Activated CD8-positive, alpha-beta T cell treated with anti-CD3 and anti-CD28 coated beads, Interleukin-2, amount 10 ng/mL, durations not matched to agents 7 days and 5 days (primary cell): ENCODE data around the gene DIP2C. TPM values are rescaled to one million over a fixed set of nuclear protein-coding genes. Genes with fewer than 3 reads are reported as not detected.
"Not testable (repeated sequence)": the region's sequence is repeated elsewhere in the genome, so short reads cannot be mapped to it uniquely, and the experiment has no call there.

Experiments used
- ATAC-seq: fragments of 150-1000 bp; cut with Tn5 transposase; one replicate; pipeline ENCODE4 v1.10.0; 2021; ENCODE audit warnings: moderate library complexity
- CTCF ChIA-PET: fragments of 350-600 bp; sonication (Branson Sonifier 250); formaldehyde crosslinking; loops from one replicate; lab custom pipeline; 2021; ENCODE audit warnings: antibody characterized with exemption; lab: Charles Lee
- POLR2A ChIA-PET: fragments of 350-600 bp; sonication (Branson Sonifier 250); formaldehyde crosslinking; loops from one replicate; lab custom pipeline; 2021; ENCODE audit warnings: antibody characterized with exemption; lab: Charles Lee
- DNase-seq: peaks from one replicate; pipeline ENCODE4 v3.0.0-alpha.2; 2020
- H3K27ac Mint-ChIP-seq: one replicate; pipeline ENCODE4 v1.8.0; 2021; ENCODE audit warnings: mild to moderate bottlenecking, mixed read lengths
- H3K27me3 Mint-ChIP-seq: one replicate; pipeline ENCODE4 v1.8.0; 2021; ENCODE audit warnings: low read depth, mixed read lengths
- H3K36me3 Mint-ChIP-seq: one replicate; pipeline ENCODE4 v1.8.0; 2021; ENCODE audit warnings: low read depth, mixed read lengths
- H3K4me1 Mint-ChIP-seq: one replicate; pipeline ENCODE4 v1.8.0; 2021; ENCODE audit warnings: low read depth, mixed read lengths
- H3K4me3 Mint-ChIP-seq: one replicate; pipeline ENCODE4 v1.8.0; 2021; ENCODE audit warnings: mild to moderate bottlenecking, mixed read lengths
- H3K9me3 Mint-ChIP-seq: one replicate; pipeline ENCODE4 v1.8.0; 2022; ENCODE audit warnings: mixed read lengths; ENCODE audit not compliant: insufficient read depth
- total RNA-seq, 2 experiments: library from RNA; stranded (reverse); gene quantifications; one replicate each; pipeline ENCODE4 v1.2.3, GENCODE V29; 2021

Gene DIP2C
- total RNA-seq, 2 experiments from 2014 or later = 0.34 to 0.39 TPM

- Mint-ChIP-seq H3K27ac (no peak overlapping the region), H3K4me3 (no peak overlapping the region), H3K9me3 (no peaks in the 10 kb centered on the region), H3K36me3 (no peaks in the 10 kb centered on the region), H3K27me3 (no peaks in the 10 kb centered on the region), H3K4me1 (no peaks in the 10 kb centered on the region)
- POLR2A ChIA-PET = no interaction called here
- CTCF ChIA-PET = interaction anchor here (1.1 kb wide), 1 partner anchor 10 kb away, joined by 3 read pairs; no protein-coding TSS in a partner anchor
- ATAC-seq = no peak
- DNase-seq = no peak
These were observed 416.4 kb downstream of the DIP2C start for GRCh38 chr10:273088-273487.

GRCh38 chr10:271722-272121, 417.7 kb downstream of the DIP2C start:
- ChIA-PET CTCF (no interaction called here), POLR2A (no interaction called here)
- Mint-ChIP-seq H3K27ac (no peak overlapping the region), H3K36me3 (no peaks in the 10 kb centered on the region), H3K9me3 (no peaks in the 10 kb centered on the region), H3K4me3 (no peak overlapping the region), H3K4me1 (no peaks in the 10 kb centered on the region), H3K27me3 (no peaks in the 10 kb centered on the region)
- DNase-seq (no peak), ATAC-seq (no peak)

GRCh38 chr10:271201-271600, 418.3 kb downstream of the DIP2C start:
- no peaks in the 10 kb centered on the region for H3K9me3 Mint-ChIP-seq
- no peaks in the 10 kb centered on the region for H3K36me3 Mint-ChIP-seq
- H3K4me1 Mint-ChIP-seq = no peaks in the 10 kb centered on the region
- POLR2A ChIA-PET = no interaction called here
- CTCF ChIA-PET = no interaction called here
- no peak for ATAC-seq
- DNase-seq = no peak
- H3K4me3 Mint-ChIP-seq = no peak overlapping the region
- H3K27ac Mint-ChIP-seq = no peak overlapping the region
- no peaks in the 10 kb centered on the region for H3K27me3 Mint-ChIP-seq

- ChIA-PET CTCF (no interaction called here), POLR2A (no interaction called here)
- no peak for ATAC-seq
These were observed 419.9 kb downstream of the DIP2C start for GRCh38 chr10:269440-270074.

GRCh38 chr10:267705-268104, 421.8 kb downstream of the DIP2C start:
- ChIA-PET POLR2A (no interaction called here), CTCF (no interaction called here)
- H3K4me1 Mint-ChIP-seq = peaks cover 3% of the 10 kb centered on the region
- H3K27me3 Mint-ChIP-seq = no peaks in the 10 kb centered on the region
- H3K9me3 Mint-ChIP-seq = no peaks in the 10 kb centered on the region
- H3K36me3 Mint-ChIP-seq = no peaks in the 10 kb centered on the region
- ATAC-seq (no peak), DNase-seq (no peak)
- H3K27ac Mint-ChIP-seq = no peak overlapping the region
- no peak overlapping the region for H3K4me3 Mint-ChIP-seq

More at GRCh38 chr10:269440-270074, 419.9 kb downstream of the DIP2C start:
- Mint-ChIP-seq H3K36me3 (no peaks in the 10 kb centered on the region), H3K27me3 (no peaks in the 10 kb centered on the region), H3K9me3 (no peaks in the 10 kb centered on the region), H3K4me3 (no peak overlapping the region), H3K27ac (no peak overlapping the region), H3K4me1 (peaks cover 3% of the 10 kb centered on the region)
- DNase-seq = no peak

GRCh38 chr10:266974-267425, 422.5 kb downstream of the DIP2C start:
- no peak for ATAC-seq
- CTCF ChIA-PET = no interaction called here

GRCh38 chr10:265816-266588, 423.5 kb downstream of the DIP2C start:
- H3K4me3 Mint-ChIP-seq, H3K36me3 Mint-ChIP-seq, DNase-seq, H3K4me1 Mint-ChIP-seq, H3K27me3 Mint-ChIP-seq, H3K9me3 Mint-ChIP-seq, CTCF ChIA-PET, POLR2A ChIA-PET, H3K27ac Mint-ChIP-seq, ATAC-seq: not testable (repeated sequence)

More at GRCh38 chr10:266974-267425, 422.5 kb downstream of the DIP2C start:
- no peaks in the 10 kb centered on the region for H3K27me3 Mint-ChIP-seq
- no peak for DNase-seq
- no peaks in the 10 kb centered on the region for H3K36me3 Mint-ChIP-seq
- H3K9me3 Mint-ChIP-seq = no peaks in the 10 kb centered on the region
- no peak overlapping the region for H3K4me3 Mint-ChIP-seq
- POLR2A ChIA-PET = no interaction called here
- no peak overlapping the region for H3K27ac Mint-ChIP-seq
- peaks cover 3% of the 10 kb centered on the region for H3K4me1 Mint-ChIP-seq

GRCh38 chr10:265074-265440, 424.4 kb downstream of the DIP2C start:
- CTCF ChIA-PET, H3K36me3 Mint-ChIP-seq, H3K4me3 Mint-ChIP-seq, H3K9me3 Mint-ChIP-seq, POLR2A ChIA-PET, H3K27me3 Mint-ChIP-seq, H3K4me1 Mint-ChIP-seq, DNase-seq, H3K27ac Mint-ChIP-seq, ATAC-seq: not testable (repeated sequence)

GRCh38 chr10:264160-265073, 425.1 kb downstream of the DIP2C start:
- H3K27me3 Mint-ChIP-seq, H3K9me3 Mint-ChIP-seq, H3K27ac Mint-ChIP-seq, CTCF ChIA-PET, H3K4me1 Mint-ChIP-seq, H3K4me3 Mint-ChIP-seq, ATAC-seq, DNase-seq, POLR2A ChIA-PET, H3K36me3 Mint-ChIP-seq: not testable (repeated sequence)

- Mint-ChIP-seq H3K4me3 (no peak overlapping the region), H3K27me3 (no peaks in the 10 kb centered on the region), H3K36me3 (no peaks in the 10 kb centered on the region), H3K4me1 (peaks cover 3% of the 10 kb centered on the region), H3K27ac (peak overlapping the region; percentile 37), H3K9me3 (no peaks in the 10 kb centered on the region)
- ATAC-seq (no peak), DNase-seq (no peak)
- ChIA-PET POLR2A (no interaction called here), CTCF (no interaction called here)
These were observed 428.5 kb downstream of the DIP2C start for GRCh38 chr10:260819-261429.

- H3K4me1 Mint-ChIP-seq = no peaks in the 10 kb centered on the region
- no peak for ATAC-seq
- POLR2A ChIA-PET = interaction anchor here (0.5 kb wide), 1 partner anchor 29 kb away, joined by 3 read pairs; no protein-coding TSS in a partner anchor
- H3K4me3 Mint-ChIP-seq = no peak overlapping the region
- H3K36me3 Mint-ChIP-seq = peaks cover 50% of the 10 kb centered on the region
- H3K27me3 Mint-ChIP-seq = no peaks in the 10 kb centered on the region
- H3K27ac Mint-ChIP-seq = no peak overlapping the region
- CTCF ChIA-PET = no interaction called here
- no peak for DNase-seq
- H3K9me3 Mint-ChIP-seq = no peaks in the 10 kb centered on the region
These were observed 437.4 kb downstream of the DIP2C start for GRCh38 chr10:251982-252582.
